Choroid plexus epithelial cell (primary cell): ENCODE results near the gene ATP10A.

ENCODE experiments used
- DNase-seq: peaks from one replicate; pipeline ENCODE4 v3.0.0-alpha.2; 2010; ENCODE audit warnings: low read depth
- H3K4me3 ChIP-seq: 2 replicates; pipeline ENCODE4 v1.5.1; 2011; ENCODE audit warnings: low read depth, mild to moderate bottlenecking, control low read depth, low read length, moderate library complexity
- CTCF ChIP-seq: conservative IDR thresholded peaks from 2 replicates; pipeline ENCODE4 v1.5.1; 2011; ENCODE audit warnings: low read depth, mild to moderate bottlenecking, control low read depth, inconsistent platforms, low read length, moderate library complexity

ATP10A gene

GRCh38 chr15:25682340-25682739 is 180.8 kb downstream of the ATP10A start:
- TF ChIP-seq CTCF = no peak
- DNase-seq = no peak
- no peak overlapping the region for H3K4me3 ChIP-seq

GRCh38 chr15:25680686-25681025 is 182.5 kb downstream of the ATP10A start:
- no peak for TF ChIP-seq CTCF
- no peak for DNase-seq
- no peak overlapping the region for H3K4me3 ChIP-seq

- no peak overlapping the region for H3K4me3 ChIP-seq
- no peak for TF ChIP-seq CTCF
- DNase-seq = no peak
Observed at GRCh38 chr15:25679964-25680685, 183.0 kb downstream of the ATP10A start.

GRCh38 chr15:25679492-25679891 is 183.6 kb downstream of the ATP10A start:
- no peak for TF ChIP-seq CTCF
- no peak for DNase-seq
- H3K4me3 ChIP-seq = no peak overlapping the region

GRCh38 chr15:25678500-25678855 is 184.6 kb downstream of the ATP10A start:
- H3K4me3 ChIP-seq = no peak overlapping the region
- no peak for TF ChIP-seq CTCF
- DNase-seq = no peak

GRCh38 chr15:25677719-25678499 is 185.2 kb downstream of the ATP10A start:
- TF ChIP-seq CTCF = no peak
- H3K4me3 ChIP-seq = no peak overlapping the region
- no peak for DNase-seq

GRCh38 chr15:25676070-25676469 is 187.1 kb downstream of the ATP10A start:
- no peak for DNase-seq
- H3K4me3 ChIP-seq = no peak overlapping the region
- TF ChIP-seq CTCF = no peak
